Activated effector memory CD4-positive, alpha-beta T cell treated with anti-CD3 and anti-CD28 coated beads, Interleukin-2, amount 50 U/mL, for 16 hours (primary cell): ENCODE results near the gene DMBT1.
"Not testable (repeated sequence)": the region's sequence is repeated elsewhere in the genome, so short reads cannot be mapped to it uniquely, and the experiment has no call there.

Experiments
- DNase-seq: peaks from one replicate; pipeline ENCODE4 v3.0.0-alpha.2; 2020

The DMBT1 gene

GRCh38 chr10:122549636-122550035, 10.9 kb upstream of the DMBT1 start:
- DNase-seq: no peak

GRCh38 chr10:122550427-122550826, 10.1 kb upstream of the DMBT1 start:
- no peak for DNase-seq

DNA sequence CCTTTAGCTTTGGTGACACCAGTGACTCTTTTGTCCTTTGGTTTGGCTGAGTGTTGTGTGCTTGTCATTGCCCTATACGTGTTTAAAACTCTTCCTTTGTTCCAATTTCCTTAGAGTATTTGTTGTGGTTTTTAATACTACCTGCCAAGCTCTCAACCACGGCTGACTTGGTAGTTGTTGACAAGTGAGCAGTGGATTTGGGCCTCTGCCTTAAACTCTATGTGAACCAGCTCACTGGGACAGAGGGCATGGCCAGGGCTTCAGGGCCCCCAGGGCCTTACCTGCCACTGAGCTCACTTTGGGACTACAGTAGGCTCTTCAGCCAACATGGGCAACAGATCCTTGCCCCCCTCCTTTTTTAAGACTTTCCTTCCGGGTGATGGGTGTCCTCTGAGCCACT, 9.6 kb upstream of the DMBT1 start:
- no peak for DNase-seq

DNA sequence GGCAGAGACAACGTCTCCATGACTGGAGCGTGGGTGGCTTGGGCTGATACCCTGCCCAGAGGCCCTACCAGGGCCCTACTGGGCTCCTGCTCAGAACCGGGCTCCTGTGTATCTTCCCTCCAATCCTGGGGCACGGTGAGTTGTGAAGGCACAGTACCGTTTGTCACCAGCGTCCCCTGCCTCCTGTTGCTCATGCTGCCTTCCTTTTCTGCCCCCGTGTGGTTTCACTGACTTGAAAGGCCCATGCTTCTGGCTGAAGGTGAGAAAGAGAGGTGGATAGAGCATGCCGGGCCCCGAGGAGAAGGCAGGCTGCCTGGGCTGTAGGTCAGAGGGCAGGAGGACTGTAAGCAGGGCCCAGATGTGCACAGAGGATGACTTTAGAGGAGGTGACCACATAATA, 9.1 kb upstream of the DMBT1 start:
- DNase-seq: peak; percentile 78

DNA sequence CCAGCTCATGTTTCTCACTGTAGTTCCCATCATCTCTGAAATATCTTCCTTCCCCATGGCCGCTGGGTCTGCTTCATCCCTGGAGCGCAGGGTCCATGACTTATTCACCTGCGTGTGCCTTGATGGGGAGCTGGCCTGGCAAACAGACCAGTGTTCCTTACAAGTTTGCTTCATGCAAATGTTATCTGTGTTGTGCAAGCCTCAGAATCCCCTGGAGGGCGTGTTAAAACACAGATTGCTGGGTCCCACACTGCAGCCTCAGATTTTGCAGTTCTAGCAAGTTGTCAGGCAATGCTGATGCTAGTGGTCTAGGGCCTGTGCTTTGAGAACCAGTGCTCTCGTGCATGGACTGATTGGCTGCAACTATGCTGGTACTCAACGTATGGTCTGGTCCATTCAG, 7.2 kb upstream of the DMBT1 start:
- no peak for DNase-seq

DNA sequence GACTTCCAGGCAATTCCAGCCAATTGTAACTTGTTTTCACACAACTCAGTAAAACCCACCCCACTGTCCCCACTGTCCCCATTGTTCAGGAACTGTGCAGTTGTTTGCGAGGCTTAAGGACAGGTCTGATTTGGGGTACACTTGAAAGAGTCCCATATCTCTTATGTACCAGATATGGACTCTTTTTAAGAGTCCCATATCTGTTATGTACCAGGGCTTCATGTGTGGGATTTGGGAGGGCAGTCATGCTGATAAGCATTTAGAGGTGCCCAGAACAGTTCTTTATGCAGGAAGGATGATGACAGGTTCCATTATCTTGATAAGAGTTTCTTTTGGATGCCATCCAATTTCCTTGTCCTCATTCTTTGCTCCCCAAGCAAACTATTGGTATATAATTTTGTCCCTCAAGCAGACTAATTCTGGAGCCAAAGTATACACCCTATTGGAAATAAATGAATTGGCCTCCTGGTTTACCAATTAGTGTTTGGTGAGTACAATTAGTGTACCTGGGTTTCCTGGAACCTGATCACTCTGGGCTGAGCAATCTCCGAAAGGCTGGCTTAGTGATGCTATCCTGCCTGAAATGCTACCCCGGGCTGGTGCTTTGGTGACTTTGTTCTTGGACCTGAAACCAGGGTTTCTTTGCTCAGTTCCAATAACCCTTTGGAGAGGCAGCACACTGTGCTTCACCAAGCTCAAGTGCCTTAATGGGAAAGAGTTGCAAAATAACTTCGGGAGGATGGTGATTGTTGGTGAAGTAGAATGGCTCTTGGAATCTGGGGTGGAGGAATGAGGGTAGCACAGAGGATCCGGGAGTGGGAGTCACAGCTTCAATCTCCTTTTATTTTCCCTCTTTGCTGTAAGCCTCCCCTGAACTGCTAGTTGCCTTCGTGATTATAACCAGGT, 6.2 kb upstream of the DMBT1 start:
- DNase-seq: no peak

- DNase-seq: no peak
These were observed 5.1 kb upstream of the DMBT1 start for GRCh38 chr10:122555442-122555841.

DNA sequence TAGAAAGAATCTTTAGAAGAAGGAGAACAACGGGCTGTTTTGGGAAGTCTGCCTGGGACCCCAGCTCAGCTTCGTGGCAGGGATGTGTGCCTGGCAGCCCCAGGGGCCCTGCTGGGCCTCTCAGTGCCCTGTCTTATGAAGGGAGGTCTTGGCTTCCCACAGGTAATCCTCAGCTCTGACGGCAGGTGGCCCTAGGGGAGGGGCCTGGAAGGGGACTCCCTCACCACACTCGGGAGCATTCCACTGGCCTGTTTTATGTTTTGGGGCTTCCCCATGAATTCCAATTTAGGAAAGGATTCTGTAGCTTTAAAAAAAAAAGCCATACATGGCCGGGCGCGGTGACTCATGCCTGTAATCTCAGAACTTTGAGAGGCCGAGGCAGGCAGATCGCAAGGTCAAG, 3.0 kb upstream of the DMBT1 start:
- no peak for DNase-seq

- peak; percentile 68 for DNase-seq
These were observed 2.1 kb upstream of the DMBT1 start for GRCh38 chr10:122558452-122558851.

- DNase-seq: no peak
These were observed 1.3 kb upstream of the DMBT1 start for GRCh38 chr10:122559228-122559627.

GRCh38 chr10:122561212-122561611, 658 bp downstream of the DMBT1 start:
- DNase-seq: no peak

- no peak for DNase-seq
These were observed 1.2 kb downstream of the DMBT1 start for GRCh38 chr10:122561792-122562191.

DNA sequence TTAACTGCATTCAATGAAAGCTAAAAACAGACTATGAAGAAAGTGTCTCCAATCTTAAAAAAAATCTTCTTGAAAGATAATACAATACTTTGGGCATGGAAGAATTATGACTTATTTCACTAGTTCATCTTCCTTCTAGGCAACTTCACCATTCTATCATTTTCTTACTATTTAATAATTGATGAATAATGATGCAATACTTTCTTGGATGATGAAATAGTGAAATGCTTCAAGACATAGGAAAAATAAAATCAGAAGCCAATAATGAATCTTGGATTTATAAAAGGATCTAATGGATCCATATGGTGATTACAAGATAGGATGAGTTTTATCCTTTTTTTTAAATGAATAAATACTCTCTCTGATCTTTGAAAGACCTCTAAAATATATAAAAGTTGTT, 4.4 kb downstream of the DMBT1 start:
- no peak for DNase-seq

GRCh38 chr10:122565766-122566206, 5.2 kb downstream of the DMBT1 start:
- peak; percentile 89 for DNase-seq

DNA sequence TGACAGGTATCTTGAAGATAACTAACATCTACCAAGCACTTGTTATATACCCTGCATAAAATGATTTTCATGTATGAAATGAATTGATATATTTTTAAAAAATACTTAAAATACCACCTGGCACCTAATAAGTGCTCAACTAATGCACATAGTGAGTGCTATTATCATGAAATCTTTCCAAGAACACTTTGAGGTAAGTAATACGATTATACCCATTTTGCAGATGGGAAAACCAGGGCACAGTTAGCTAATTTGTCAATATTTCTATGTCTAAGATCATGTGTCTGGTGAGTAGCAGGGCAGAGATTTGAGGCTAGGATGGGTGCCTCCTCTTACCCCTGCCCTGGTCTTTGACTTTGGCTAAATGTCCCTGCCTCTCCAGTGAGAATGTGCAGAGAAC, 6.1 kb downstream of the DMBT1 start:
- no peak for DNase-seq

DNA sequence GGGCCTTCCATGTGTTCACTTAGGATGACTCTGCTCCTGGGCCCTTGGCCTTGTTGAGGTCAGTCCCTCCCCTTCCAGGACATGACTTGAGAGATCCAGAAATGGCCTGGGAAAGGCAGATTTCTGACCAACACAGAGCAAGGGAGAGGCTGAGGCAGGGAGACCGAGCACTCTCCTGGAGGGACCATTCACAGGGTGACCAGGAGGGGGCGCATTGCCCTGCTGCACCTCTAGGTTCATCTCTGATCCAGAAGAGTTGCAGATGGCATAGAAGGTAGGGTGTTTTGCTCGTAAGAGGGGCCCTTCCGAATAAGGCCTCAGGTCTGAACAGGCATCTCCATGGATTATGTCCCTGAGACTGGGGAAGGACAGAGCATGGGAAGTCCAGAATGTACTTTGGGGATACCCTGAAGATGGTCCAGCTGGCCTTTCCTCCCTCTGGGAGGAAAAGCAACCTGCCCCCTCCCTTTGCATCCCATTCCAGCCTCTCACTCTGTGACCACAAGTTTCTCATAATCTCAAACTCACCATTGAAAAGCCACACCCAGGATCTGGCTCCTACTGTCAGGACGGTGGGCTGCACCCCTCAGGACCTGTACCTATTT, 6.6 kb downstream of the DMBT1 start:
- peak; percentile 71 for DNase-seq

GRCh38 chr10:122568551-122568950, 8.0 kb downstream of the DMBT1 start:
- DNase-seq: no peak

DNA sequence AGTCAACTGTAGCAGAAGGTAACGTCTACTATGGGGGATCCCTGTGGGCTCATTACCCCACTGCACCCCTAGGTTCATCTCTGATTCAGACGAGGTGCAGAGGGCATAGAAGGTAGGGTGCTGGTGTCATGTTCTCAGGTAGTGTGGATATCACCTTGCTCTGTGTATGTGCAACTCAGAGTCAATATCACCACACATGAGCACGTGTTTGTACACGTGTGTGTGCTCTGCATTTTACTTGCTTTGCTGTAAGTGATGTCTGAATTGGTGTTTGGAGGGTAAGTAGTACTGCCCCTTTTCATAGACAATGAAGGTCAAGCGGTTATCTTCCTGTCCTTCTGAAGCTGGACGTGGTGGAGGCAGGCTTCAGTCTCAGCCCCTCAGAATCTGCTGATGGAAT, 10.4 kb downstream of the DMBT1 start:
- DNase-seq: no peak

GRCh38 chr10:122571892-122572291, 11.3 kb downstream of the DMBT1 start:
- no peak for DNase-seq

DNA sequence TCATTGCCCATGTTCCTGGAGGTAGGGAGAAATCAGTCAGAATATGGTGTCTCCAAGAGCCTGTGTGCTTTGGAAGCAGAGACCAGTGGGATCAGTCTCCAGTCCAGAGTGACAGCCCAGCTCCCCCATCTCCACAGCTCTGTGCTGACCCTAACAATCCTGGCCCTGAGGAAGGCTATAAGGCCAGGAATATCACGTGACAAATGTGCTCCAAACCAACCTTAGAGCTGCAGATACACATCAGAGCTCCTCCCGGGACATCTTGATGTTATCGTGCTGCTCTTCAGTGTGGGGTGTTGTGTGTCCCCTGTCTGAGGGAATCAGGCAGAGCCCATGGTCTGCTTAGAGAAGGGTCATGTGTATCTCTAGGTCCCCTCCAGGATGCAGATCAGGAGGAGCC, 15.2 kb downstream of the DMBT1 start:
- no peak for DNase-seq

DNA sequence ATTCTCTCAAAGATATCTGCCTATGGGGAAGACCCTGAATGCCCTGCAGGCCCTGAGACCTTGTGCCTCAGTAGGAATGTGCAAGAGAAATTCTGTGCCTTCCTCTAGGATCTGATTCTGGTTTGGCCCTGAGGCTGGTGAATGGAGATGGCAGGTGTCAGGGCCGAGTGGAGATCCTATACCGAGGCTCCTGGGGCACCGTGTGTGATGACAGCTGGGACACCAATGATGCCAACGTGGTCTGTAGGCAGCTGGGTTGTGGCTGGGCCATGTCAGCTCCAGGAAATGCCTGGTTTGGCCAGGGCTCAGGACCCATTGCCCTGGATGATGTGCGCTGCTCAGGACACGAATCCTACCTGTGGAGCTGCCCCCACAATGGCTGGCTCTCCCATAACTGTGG, 15.7 kb downstream of the DMBT1 start:
- no peak for DNase-seq

DNA sequence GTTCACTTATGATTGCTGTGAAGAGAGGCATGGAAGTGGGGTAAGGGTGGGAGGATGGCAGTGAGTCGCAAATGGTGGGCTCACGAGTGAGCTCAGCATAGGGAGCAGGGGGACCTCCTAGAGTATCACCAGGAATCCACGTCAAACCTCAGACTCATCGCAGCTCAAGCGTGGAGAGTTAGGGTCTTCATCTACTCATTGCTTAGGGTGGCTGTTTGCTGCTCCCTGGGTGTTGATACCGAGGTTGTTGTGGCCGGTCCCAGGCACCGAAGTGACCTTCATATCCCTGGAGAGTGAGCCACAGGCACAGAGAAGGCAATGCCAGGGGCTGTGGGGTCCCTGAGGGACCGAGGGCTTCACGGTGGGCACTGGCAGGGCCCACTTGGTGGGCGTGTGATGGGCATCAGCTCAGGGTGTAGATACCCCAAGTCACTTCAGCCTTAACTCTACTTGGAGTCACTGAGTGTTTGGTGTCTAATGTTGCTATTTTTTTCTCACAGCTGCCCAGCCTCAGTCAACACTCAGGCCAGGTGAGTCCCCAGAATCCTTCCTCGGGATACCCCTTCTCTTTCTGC, 16.8 kb downstream of the DMBT1 start:
- DNase-seq: no peak

DNA sequence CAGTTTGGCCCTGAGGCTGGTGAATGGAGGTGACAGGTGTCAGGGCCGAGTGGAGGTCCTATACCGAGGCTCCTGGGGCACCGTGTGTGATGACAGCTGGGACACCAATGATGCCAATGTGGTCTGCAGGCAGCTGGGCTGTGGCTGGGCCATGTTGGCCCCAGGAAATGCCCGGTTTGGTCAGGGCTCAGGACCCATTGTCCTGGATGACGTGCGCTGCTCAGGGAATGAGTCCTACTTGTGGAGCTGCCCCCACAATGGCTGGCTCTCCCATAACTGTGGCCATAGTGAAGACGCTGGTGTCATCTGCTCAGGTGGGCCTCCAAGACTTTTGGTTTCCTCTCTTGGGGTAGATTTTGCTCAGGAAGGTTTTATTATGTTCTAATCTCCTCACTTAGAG, 25.5 kb downstream of the DMBT1 start:
- DNase-seq: not testable (repeated sequence)

DNA sequence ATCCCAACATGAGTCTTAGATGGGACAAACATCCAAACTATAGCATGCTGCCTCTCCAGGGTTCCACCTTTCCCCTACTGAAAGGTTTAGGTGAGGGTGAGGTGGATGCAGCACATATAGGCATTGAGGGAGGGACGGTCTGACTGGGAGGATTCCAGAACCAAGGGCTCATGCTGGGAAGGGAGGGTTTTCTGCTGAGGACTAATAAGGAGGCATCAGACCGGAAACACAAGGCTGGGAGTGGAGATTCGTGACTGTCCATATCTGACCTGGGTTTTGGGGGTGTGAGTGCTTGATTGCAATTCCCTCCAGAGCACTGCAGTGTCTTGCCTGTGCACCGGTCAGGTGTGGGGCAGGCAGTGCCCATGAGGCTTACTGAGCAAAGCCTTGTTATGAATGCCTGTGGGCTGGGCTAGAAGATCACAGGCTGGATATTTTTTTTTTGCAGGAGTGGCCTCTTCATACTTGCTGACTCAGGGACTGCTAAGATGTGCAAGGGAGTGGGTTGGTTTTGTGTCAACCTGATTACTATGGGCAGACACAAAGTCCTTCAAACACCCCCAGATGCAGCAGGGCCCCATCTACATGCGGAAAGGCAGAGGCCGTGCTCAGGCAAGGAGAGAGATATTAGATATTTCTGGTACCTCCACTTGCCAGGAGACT, 26.7 kb downstream of the DMBT1 start:
- no peak for DNase-seq
